GM12892 (cell line): Measurements from ENCODE around the gene PRKN.

ENCODE experiments used
- POLR2A ChIP-seq: IDR thresholded peaks from 2 replicates; pipeline ENCODE4 v1.6.1; 2011; ENCODE audit warnings: low read depth, low read length, control low read depth
- POLR2AphosphoS5 ChIP-seq: IDR thresholded peaks from 2 replicates; pipeline ENCODE4 v1.6.1; 2011; ENCODE audit warnings: low read depth, low read length, control low read depth

DNA sequence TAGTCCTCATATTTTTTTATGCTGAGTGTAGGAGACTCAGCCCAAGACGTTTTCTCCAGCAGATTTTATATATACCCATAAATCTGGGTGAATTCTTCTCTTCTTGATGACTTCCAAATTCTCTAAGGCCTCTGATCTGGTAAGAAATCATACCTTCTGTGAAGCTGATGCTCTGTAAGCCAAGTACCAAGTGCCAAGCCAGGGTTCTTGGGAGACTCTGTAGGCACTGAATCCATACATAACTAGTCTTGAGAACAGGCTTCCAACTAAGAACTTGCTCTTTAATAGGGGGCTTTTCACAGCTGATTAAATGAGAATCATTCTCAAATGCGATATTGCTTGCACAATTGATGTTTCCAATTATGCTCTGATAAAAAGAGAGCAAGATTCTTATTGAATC lies 87.6 kb downstream of the PRKN start:
- TF ChIP-seq POLR2A: no peak
- no peak for TF ChIP-seq POLR2AphosphoS5
